Ishikawa (cell line): ENCODE results near the gene KCNQ4.

ENCODE experiments used
- EP300 ChIP-seq: IDR thresholded peaks from 2 replicates; pipeline ENCODE4 v1.6.1; 2012; ENCODE audit warnings: borderline replicate concordance
- TAF1 ChIP-seq: IDR thresholded peaks from 2 replicates; pipeline ENCODE4 v1.6.1; 2012; ENCODE audit warnings: low read depth, mild to moderate bottlenecking
- YY1 ChIP-seq: IDR thresholded peaks from 2 replicates; pipeline ENCODE4 v1.6.1; 2012; ENCODE audit warnings: low read depth

DNA sequence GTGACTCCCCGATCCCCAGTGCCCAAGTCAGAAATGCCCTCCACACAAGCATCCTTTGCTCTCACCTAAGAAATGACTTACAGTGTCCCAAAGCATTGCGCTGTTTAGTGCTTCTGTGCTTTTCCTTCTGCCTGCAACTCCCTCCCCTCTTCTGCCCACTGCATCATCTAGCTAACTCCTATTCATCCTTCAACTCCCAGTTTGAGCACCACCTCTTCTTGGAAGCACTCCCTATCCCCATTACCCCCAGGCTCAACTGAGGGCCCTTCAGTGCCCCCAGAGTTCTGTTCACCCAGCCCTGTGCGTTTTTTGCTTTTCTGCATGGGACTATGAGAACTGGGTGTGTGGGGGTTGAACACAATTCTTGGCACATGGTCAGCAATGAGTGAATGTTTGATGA lies 10.0 kb downstream of the KCNQ4 start:
- no peak for TF ChIP-seq YY1
- no peak for TF ChIP-seq EP300
- TF ChIP-seq TAF1, result no peak
